ENCODE results near the gene SLC25A36.

DNA sequence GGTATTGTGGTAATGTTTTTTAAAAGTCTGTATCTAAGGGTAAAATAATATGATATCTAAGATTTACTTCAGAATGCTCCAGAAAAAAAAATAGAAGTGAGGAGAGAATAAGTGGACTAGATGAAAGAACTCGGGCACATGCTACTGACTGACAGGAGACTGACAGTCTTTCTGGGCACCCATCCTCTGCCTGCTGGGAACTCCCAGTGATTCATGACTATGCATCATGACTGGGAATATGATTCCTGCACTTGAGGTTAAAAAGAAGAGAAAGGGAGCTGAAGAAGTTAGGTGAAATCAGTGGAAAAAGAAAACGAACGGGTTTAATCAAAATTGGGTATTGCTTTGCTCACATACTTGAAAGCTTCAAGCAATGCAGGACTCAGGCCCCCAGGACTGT is 73.8 kb downstream of the SLC25A36 start:
- TF ChIP-seq CTCF (IDR thresholded peaks at IDR 0.05), result no peak
- TF ChIP-seq POLR2A (IDR thresholded peaks at IDR 0.05), result no peak
- TF ChIP-seq EP300 (IDR thresholded peaks at IDR 0.05), result no peak
- no peak for TF ChIP-seq POLR2AphosphoS5 (IDR thresholded peaks at IDR 0.05)
